Ovary (tissue), 3 donors: Measurements from ENCODE around the gene MYL12B.

ENCODE experiments used
- EP300 ChIP-seq: sonication (generic); formaldehyde crosslinking; IDR thresholded peaks from one replicate; pipeline ENCODE4 v1.6.1; 2017; ENCODE audit warnings: antibody characterized with exemption
- POLR2A ChIP-seq: fragments of 450-650 bp; IDR thresholded peaks from one replicate; pipeline ENCODE4 v1.6.1; 2017; ENCODE audit warnings: antibody characterized with exemption, mild to moderate bottlenecking, moderate library complexity
- TF ChIP-seq, protein P1 (sequence below), 3 donors: fragments of 450-650 bp in 2 of 3; fragments of 200-600 bp in 1 of 3; IDR thresholded peaks; one replicate each; pipeline versions ENCODE4 v1.5.1 to v1.8.0; 2016 to 2022; ENCODE audit warnings: antibody characterized with exemption in 3 of 3, mild to moderate bottlenecking in 1 of 3
- donor health status: DM: no; HTN: no; CAD: no.

DNA sequence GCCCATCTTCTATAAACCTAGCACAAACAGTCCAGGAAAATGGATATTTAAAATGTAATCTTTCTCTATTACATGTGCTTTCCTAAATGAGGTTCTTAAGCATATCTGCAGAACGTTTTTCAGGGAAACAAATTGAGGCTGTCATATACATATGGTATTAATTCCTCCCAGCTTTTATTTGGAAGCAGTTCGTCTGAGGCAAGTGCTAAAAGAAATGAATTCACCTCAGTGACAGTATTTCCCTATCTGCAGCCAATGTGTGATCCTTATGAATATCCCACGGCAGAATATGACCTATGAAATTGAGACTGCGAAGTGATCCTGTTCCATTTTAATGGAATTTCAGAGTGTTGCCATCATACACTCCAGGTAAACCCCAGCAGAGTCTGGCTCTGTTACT lies 49.3 kb upstream of the MYL12B start:
- no peak for TF ChIP-seq POLR2A
- TF ChIP-seq, protein P1, sequence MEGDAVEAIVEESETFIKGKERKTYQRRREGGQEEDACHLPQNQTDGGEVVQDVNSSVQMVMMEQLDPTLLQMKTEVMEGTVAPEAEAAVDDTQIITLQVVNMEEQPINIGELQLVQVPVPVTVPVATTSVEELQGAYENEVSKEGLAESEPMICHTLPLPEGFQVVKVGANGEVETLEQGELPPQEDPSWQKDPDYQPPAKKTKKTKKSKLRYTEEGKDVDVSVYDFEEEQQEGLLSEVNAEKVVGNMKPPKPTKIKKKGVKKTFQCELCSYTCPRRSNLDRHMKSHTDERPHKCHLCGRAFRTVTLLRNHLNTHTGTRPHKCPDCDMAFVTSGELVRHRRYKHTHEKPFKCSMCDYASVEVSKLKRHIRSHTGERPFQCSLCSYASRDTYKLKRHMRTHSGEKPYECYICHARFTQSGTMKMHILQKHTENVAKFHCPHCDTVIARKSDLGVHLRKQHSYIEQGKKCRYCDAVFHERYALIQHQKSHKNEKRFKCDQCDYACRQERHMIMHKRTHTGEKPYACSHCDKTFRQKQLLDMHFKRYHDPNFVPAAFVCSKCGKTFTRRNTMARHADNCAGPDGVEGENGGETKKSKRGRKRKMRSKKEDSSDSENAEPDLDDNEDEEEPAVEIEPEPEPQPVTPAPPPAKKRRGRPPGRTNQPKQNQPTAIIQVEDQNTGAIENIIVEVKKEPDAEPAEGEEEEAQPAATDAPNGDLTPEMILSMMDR (IDR thresholded peaks at IDR 0.05) = no peak
- no peak for TF ChIP-seq EP300
